SK-N-SH treated with all-trans-retinoic acid at 6 μM for 48 hours (cell line): Measurements from ENCODE around the gene NCS1.
A peak's percentile ranks its signal among the peaks of the same experiment; 100 is the strongest.

ENCODE experiments used
- ATAC-seq: fragments of 200-7000 bp; cut with Tn5 transposase; 3 replicates; pipeline ENCODE4 v1.9.1; 2020; ENCODE audit warnings: mild to moderate bottlenecking, moderate library complexity
- ARNTL ChIP-seq: fragments of 450-650 bp; formaldehyde crosslinking; IDR thresholded peaks from 2 replicates; pipeline ENCODE4 v1.5.0; 2020; ENCODE audit warnings: low read depth, mild to moderate bottlenecking, moderate library complexity, borderline replicate concordance
- BACH2 ChIP-seq: fragments of 250-450 bp; sonication (Bioruptor Pico); IDR thresholded peaks from 2 replicates; pipeline ENCODE4 v1.9.0; 2021; ENCODE audit warnings: mild to moderate bottlenecking, borderline replicate concordance
- CSDC2 ChIP-seq: fragments of 250-450 bp; sonication (Bioruptor Pico); IDR thresholded peaks from 2 replicates; pipeline ENCODE4 v1.5.0; 2020; ENCODE audit warnings: mild to moderate bottlenecking, moderate library complexity
- GLIS3 ChIP-seq: fragments of 250-450 bp; sonication (Bioruptor Pico); IDR thresholded peaks from 2 replicates; pipeline ENCODE4 v1.5.0; 2020; ENCODE audit warnings: mild to moderate bottlenecking, moderate library complexity
- ISL1 ChIP-seq: fragments of 250-450 bp; sonication (Bioruptor Pico); IDR thresholded peaks from 2 replicates; pipeline ENCODE4 v2.1.2; 2022; ENCODE audit warnings: mild to moderate bottlenecking, moderate library complexity
- OSR1 ChIP-seq: fragments of 250-450 bp; sonication (Bioruptor Pico); IDR thresholded peaks from 2 replicates; pipeline ENCODE4 v1.8.0; 2022; ENCODE audit warnings: moderate library complexity, mild to moderate bottlenecking, inconsistent platforms
- PPARA ChIP-seq: fragments of 250-450 bp; sonication (Bioruptor Pico); IDR thresholded peaks from 2 replicates; pipeline ENCODE4 v1.5.0; 2020; ENCODE audit warnings: mild to moderate bottlenecking, borderline replicate concordance
- RARB ChIP-seq: fragments of 250-450 bp; sonication (Bioruptor Pico); IDR thresholded peaks from 2 replicates; pipeline ENCODE4 v1.8.0; 2021; ENCODE audit warnings: mild to moderate bottlenecking, moderate library complexity
- SNAI2 ChIP-seq: fragments of 250-450 bp; sonication (Bioruptor Pico); IDR thresholded peaks from 2 replicates; pipeline ENCODE4 v1.5.0; 2020; ENCODE audit warnings: mild to moderate bottlenecking, moderate library complexity
- TCF4 ChIP-seq: fragments of 250-450 bp; sonication (Bioruptor Pico); IDR thresholded peaks from 2 replicates; pipeline ENCODE4 v1.8.0; 2021; ENCODE audit warnings: mild to moderate bottlenecking, moderate library complexity, borderline replicate concordance
- TOX ChIP-seq: fragments of 250-450 bp; sonication (Bioruptor Pico); IDR thresholded peaks from 2 replicates; pipeline ENCODE4 v1.8.0; 2021; ENCODE audit warnings: mild to moderate bottlenecking, moderate library complexity, borderline replicate concordance
- ZFP3 ChIP-seq: fragments of 250-450 bp; sonication (Bioruptor Pico); IDR thresholded peaks from 2 replicates; pipeline ENCODE4 v1.5.0; 2020; ENCODE audit warnings: mild to moderate bottlenecking, moderate library complexity
- ZFP30 ChIP-seq: fragments of 450-650 bp; formaldehyde crosslinking; IDR thresholded peaks from 2 replicates; pipeline ENCODE4 v1.5.0; 2022; ENCODE audit warnings: mild to moderate bottlenecking, moderate library complexity
- ZNF565 ChIP-seq: fragments of 450-650 bp; formaldehyde crosslinking; conservative IDR thresholded peaks from 2 replicates; pipeline ENCODE4 v1.5.0; 2020; ENCODE audit warnings: low read depth, mild to moderate bottlenecking, moderate library complexity
- ZNF8 ChIP-seq: fragments of 450-650 bp; formaldehyde crosslinking; IDR thresholded peaks from 2 replicates; pipeline ENCODE4 v1.5.0; 2020; ENCODE audit warnings: mild to moderate bottlenecking, moderate library complexity
- TF ChIP-seq, protein P1 (sequence below): fragments of 250-450 bp; sonication (Bioruptor Pico); IDR thresholded peaks from 2 replicates; pipeline ENCODE4 v1.5.1; 2021; ENCODE audit warnings: mild to moderate bottlenecking, moderate library complexity
- TF ChIP-seq, protein P2 (sequence below): fragments of 250-450 bp; sonication (Bioruptor Pico); IDR thresholded peaks from 2 replicates; pipeline ENCODE4 v1.5.1; 2020; ENCODE audit warnings: low read depth, mild to moderate bottlenecking, moderate library complexity
- TF ChIP-seq, protein P3 (sequence below): fragments of 250-450 bp; sonication (Bioruptor Pico); IDR thresholded peaks from 2 replicates; pipeline ENCODE4 v1.8.0; 2021; ENCODE audit warnings: low read depth, mild to moderate bottlenecking, moderate library complexity, borderline replicate concordance
- TF ChIP-seq, protein P4 (sequence below): fragments of 250-450 bp; sonication (Bioruptor Pico); IDR thresholded peaks from 2 replicates; pipeline ENCODE4 v1.8.0; 2020; ENCODE audit warnings: mild to moderate bottlenecking, moderate library complexity, borderline replicate concordance

The NCS1 gene

DNA sequence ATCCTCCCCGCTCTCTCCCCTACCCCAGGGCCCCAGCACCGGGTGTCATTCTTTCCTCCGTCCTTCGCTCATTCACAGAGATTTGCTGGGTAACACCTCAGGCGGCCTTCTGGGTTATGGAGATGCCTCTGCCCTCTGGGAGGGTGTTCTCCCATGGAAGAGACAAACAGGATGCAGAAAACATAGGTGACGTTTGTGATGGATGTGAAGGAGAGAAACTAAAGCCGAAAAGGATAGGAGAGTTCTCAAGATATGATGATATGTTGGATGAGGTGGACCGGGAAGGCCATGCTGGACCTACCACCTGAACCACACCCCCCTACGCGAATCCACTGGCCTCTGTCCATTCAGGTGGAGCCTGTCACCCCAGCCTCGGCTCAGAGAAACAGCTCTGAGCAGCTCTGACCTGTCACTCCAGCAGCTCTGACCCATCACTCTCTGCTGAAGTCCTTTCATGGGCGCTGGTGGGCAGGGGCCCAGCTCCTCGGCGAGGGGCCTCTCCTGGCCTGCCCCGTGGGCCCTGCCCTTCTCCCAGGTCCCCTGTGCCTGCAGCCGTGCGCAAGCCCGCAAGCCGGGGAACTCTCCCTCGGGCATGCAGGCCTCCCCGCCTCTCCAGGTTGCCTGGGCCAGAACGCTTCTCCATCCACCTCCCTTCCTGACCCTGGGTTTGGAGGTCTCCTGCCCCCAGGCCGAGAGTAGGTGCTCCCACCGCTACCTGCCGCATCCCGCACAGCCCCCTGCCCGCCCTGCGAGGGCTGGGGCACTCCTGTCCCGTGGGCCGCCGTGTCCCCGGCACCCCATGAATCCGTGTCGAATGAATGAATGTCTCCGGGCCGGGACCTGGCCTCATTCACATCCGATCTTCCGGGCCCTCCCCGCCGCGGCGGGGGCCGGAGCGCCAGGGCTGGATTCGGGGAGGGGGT is 717 bp upstream of the NCS1 start:
- peak; percentile 6 for ATAC-seq
- no peak for TF ChIP-seq ISL1
- no peak for TF ChIP-seq SNAI2 (CRISPR knock-in tag)
- TF ChIP-seq RARB, result no peak
- TF ChIP-seq ARNTL (CRISPR knock-in tag), result no peak
- no peak for TF ChIP-seq BACH2 (CRISPR knock-in tag)
- TF ChIP-seq ZNF565 (CRISPR knock-in tag), result no peak
- TF ChIP-seq ZFP30, result no peak
- TF ChIP-seq, protein P1, sequence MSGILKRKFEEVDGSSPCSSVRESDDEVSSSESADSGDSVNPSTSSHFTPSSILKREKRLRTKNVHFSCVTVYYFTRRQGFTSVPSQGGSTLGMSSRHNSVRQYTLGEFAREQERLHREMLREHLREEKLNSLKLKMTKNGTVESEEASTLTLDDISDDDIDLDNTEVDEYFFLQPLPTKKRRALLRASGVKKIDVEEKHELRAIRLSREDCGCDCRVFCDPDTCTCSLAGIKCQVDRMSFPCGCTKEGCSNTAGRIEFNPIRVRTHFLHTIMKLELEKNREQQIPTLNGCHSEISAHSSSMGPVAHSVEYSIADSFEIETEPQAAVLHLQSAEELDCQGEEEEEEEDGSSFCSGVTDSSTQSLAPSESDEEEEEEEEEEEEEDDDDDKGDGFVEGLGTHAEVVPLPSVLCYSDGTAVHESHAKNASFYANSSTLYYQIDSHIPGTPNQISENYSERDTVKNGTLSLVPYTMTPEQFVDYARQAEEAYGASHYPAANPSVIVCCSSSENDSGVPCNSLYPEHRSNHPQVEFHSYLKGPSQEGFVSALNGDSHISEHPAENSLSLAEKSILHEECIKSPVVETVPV (CRISPR knock-in tag), result no peak
- TF ChIP-seq, protein P2, sequence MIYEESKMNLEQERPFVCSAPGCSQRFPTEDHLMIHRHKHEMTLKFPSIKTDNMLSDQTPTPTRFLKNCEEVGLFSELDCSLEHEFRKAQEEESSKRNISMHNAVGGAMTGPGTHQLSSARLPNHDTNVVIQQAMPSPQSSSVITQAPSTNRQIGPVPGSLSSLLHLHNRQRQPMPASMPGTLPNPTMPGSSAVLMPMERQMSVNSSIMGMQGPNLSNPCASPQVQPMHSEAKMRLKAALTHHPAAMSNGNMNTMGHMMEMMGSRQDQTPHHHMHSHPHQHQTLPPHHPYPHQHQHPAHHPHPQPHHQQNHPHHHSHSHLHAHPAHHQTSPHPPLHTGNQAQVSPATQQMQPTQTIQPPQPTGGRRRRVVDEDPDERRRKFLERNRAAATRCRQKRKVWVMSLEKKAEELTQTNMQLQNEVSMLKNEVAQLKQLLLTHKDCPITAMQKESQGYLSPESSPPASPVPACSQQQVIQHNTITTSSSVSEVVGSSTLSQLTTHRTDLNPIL, result no peak
- no peak for TF ChIP-seq TOX (CRISPR knock-in tag)

DNA sequence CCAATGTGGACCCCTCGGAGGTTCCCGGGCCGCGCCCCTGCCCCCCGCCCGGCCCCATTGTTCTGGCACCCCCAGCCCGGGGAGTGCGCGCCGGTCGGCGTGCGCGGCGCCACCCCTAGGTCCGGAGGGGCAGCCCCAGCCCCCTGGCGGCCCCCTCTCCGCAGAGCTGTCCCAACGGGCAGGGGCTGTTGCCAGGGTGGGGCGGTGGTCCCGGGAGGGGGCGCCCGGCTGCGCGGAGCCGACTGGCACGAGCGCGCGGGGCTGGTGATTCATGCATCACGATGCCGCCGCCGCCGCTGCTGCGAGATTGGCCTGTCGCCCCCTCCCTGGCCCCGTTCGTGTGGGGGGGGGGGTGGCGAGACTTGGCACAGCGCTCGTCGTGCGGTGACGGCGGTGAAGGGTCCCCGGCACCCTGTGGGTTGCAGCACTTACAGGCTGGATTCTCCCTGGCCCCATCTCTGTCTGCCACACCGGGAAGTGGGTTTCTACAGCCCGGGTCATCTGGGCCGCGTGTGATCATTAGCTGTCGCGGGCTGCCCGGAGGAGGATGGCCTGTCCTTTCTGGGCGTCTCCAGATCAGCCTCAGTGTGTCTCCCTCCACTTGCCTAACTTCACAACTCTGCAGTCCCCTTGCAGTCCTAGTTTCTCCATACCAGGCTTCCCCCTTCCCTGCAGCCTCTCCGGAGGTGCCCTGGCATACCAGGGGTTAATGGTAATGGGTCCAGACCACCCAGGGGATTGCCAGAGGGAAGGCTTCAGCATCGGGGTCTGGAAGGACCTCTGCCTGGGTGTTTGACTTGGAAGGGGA is 858 bp downstream of the NCS1 start:
- peak; percentile 29 for ATAC-seq
- TF ChIP-seq, protein P3, sequence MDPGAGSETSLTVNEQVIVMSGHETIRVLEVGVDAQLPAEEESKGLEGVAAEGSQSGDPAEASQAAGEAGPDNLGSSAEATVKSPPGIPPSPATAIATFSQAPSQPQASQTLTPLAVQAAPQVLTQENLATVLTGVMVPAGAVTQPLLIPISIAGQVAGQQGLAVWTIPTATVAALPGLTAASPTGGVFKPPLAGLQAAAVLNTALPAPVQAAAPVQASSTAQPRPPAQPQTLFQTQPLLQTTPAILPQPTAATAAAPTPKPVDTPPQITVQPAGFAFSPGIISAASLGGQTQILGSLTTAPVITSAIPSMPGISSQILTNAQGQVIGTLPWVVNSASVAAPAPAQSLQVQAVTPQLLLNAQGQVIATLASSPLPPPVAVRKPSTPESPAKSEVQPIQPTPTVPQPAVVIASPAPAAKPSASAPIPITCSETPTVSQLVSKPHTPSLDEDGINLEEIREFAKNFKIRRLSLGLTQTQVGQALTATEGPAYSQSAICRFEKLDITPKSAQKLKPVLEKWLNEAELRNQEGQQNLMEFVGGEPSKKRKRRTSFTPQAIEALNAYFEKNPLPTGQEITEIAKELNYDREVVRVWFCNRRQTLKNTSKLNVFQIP (CRISPR knock-in tag), result no peak
- TF ChIP-seq, protein P4, sequence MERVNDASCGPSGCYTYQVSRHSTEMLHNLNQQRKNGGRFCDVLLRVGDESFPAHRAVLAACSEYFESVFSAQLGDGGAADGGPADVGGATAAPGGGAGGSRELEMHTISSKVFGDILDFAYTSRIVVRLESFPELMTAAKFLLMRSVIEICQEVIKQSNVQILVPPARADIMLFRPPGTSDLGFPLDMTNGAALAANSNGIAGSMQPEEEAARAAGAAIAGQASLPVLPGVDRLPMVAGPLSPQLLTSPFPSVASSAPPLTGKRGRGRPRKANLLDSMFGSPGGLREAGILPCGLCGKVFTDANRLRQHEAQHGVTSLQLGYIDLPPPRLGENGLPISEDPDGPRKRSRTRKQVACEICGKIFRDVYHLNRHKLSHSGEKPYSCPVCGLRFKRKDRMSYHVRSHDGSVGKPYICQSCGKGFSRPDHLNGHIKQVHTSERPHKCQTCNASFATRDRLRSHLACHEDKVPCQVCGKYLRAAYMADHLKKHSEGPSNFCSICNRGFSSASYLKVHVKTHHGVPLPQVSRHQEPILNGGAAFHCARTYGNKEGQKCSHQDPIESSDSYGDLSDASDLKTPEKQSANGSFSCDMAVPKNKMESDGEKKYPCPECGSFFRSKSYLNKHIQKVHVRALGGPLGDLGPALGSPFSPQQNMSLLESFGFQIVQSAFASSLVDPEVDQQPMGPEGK (CRISPR knock-in tag), result 0 out of 2 replicates have a peak, but pooled peaks have one; percentile 24
- no peak for TF ChIP-seq ZNF565 (CRISPR knock-in tag)
- TF ChIP-seq, protein P2, result no peak
- no peak for TF ChIP-seq ZFP3 (CRISPR knock-in tag)

DNA sequence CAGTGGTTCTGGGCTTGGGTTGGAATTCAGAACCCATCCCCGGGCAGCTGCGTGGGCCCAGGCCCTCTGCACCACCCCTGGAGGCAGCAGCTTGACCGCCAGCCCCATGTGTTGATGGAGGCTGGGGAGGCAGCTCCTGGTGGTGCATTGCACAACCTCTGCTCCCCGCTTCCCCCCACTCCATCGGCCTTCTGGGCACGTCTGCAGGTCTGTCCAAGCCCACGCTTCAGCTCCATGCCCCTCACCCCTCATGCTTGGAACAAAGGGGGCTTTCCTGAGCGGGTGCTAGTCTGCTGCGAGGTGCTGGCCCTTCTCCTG is 1.4 kb downstream of the NCS1 start:
- TF ChIP-seq PPARA (CRISPR knock-in tag) (no peak), ZNF8 (CRISPR knock-in tag) (no peak), OSR1 (no peak), CSDC2 (CRISPR knock-in tag) (no peak), TCF4 (CRISPR knock-in tag) (no peak), ZNF565 (CRISPR knock-in tag) (no peak), SNAI2 (CRISPR knock-in tag) (no peak), GLIS3 (CRISPR knock-in tag) (no peak)
- TF ChIP-seq, protein P4 (CRISPR knock-in tag), result no peak
- TF ChIP-seq, protein P1 (CRISPR knock-in tag), result no peak
- ATAC-seq, result peak; percentile 49
